ENCODE results near the gene SYNE1.

- TF ChIP-seq POLR2A (IDR thresholded peaks at IDR 0.05; ENCODE audit: low read length) (no peak), GATA1 (IDR thresholded peaks at IDR 0.05; ENCODE audit: low read depth, low read length) (no peak)
These were observed 489.9 kb downstream of the SYNE1 start for GRCh38 chr6:152147269-152147668.

Data from erythroblast (primary cell).